Mammary epithelial cell (primary cell): ENCODE data around the gene METRNL.

Source experiments
- CTCF ChIP-seq, 2 donors: IDR thresholded peaks in 1 of 2; conservative IDR thresholded peaks in 1 of 2; 2 replicates each; pipeline ENCODE4 v1.5.1; 2011 to 2012; ENCODE audit warnings: inconsistent platforms in 2 of 2, low read length in 2 of 2, mild to moderate bottlenecking in 2 of 2, control low read depth in 1 of 2, low read depth in 1 of 2; ENCODE audit not compliant: insufficient read depth in 1 of 2; ENCODE audit errors: extremely low read depth in 1 of 2
- EZH2 ChIP-seq: IDR thresholded peaks from 2 replicates; pipeline ENCODE4 v1.6.1; 2012; ENCODE audit warnings: low read length, inconsistent platforms, borderline replicate concordance

- TF ChIP-seq CTCF (conservative IDR thresholded peaks at IDR 0.05 in 1 of 2, IDR thresholded peaks at IDR 0.05 in 1 of 2; ENCODE audit: extremely low read depth in 1 of 2, insufficient read depth in 1 of 2, low read depth in 1 of 2, low read length in 2 of 2) (no peak), EZH2 (no peak)
Measured at GRCh38 chr17:83073389-83074063, 5.9 kb upstream of the METRNL start.
